Measurements from ENCODE around the gene WDFY2.

DNA sequence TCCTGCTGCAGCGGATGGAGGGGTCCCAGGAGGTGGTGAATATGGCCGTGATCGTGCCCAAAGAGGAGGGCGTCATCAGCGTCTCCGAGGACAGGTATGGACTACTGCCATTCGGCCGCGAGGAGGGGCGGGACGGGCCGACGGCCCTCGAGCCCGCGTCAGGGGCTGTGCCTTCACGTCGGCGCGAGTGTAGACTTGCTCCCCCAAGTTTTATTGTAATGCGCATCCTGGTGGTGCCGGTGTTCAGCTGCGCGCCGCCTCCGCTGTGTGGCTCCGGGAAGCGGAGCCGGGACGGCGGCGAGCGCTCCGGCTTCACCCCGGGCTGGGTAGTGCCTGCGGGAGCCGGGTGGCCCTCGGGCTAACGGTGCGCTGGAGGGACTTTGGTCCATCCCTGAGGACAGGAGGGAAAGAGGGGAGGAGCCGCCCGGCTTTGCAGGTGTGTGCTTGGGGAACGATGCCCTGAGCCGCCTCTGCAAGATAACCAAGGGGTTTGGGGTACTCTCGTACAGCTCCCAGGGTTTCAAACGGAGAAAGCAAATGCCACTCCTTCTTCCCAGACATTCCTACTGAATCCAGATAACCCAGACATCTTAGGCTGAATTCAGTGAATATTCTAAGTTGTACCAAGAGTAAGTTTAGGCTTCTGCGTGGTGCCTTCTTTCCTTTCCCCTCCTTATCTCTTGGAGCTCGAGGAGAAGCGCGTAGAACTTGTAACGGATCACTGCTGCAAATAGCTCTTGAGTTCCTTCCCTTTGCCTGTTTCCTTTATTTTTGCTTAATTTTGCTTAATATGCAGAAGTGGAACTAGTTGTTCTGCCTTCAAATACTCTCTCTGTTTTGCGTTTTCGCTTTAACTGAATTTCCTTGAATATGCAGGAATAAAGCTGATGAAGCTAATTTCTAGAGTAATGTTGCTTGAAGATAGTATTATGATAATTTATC lies 740 bp downstream of the WDFY2 start:
- TF ChIP-seq, protein P1, sequence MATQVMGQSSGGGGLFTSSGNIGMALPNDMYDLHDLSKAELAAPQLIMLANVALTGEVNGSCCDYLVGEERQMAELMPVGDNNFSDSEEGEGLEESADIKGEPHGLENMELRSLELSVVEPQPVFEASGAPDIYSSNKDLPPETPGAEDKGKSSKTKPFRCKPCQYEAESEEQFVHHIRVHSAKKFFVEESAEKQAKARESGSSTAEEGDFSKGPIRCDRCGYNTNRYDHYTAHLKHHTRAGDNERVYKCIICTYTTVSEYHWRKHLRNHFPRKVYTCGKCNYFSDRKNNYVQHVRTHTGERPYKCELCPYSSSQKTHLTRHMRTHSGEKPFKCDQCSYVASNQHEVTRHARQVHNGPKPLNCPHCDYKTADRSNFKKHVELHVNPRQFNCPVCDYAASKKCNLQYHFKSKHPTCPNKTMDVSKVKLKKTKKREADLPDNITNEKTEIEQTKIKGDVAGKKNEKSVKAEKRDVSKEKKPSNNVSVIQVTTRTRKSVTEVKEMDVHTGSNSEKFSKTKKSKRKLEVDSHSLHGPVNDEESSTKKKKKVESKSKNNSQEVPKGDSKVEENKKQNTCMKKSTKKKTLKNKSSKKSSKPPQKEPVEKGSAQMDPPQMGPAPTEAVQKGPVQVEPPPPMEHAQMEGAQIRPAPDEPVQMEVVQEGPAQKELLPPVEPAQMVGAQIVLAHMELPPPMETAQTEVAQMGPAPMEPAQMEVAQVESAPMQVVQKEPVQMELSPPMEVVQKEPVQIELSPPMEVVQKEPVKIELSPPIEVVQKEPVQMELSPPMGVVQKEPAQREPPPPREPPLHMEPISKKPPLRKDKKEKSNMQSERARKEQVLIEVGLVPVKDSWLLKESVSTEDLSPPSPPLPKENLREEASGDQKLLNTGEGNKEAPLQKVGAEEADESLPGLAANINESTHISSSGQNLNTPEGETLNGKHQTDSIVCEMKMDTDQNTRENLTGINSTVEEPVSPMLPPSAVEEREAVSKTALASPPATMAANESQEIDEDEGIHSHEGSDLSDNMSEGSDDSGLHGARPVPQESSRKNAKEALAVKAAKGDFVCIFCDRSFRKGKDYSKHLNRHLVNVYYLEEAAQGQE (IDR thresholded peaks at IDR 0.05; ENCODE audit: borderline replicate concordance), result peak; percentile 85
- TF ChIP-seq, protein P2, sequence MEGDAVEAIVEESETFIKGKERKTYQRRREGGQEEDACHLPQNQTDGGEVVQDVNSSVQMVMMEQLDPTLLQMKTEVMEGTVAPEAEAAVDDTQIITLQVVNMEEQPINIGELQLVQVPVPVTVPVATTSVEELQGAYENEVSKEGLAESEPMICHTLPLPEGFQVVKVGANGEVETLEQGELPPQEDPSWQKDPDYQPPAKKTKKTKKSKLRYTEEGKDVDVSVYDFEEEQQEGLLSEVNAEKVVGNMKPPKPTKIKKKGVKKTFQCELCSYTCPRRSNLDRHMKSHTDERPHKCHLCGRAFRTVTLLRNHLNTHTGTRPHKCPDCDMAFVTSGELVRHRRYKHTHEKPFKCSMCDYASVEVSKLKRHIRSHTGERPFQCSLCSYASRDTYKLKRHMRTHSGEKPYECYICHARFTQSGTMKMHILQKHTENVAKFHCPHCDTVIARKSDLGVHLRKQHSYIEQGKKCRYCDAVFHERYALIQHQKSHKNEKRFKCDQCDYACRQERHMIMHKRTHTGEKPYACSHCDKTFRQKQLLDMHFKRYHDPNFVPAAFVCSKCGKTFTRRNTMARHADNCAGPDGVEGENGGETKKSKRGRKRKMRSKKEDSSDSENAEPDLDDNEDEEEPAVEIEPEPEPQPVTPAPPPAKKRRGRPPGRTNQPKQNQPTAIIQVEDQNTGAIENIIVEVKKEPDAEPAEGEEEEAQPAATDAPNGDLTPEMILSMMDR (IDR thresholded peaks at IDR 0.05; ENCODE audit: poor library complexity, severe bottlenecking), result no peak
- TF ChIP-seq RAD21 (conservative IDR thresholded peaks at IDR 0.05) (no peak), POLR2AphosphoS5 (IDR thresholded peaks at IDR 0.05) (no peak), EZH2 (IDR thresholded peaks at IDR 0.05; ENCODE audit: borderline replicate concordance, insufficient read depth, low read length, poor library complexity, severe bottlenecking) (no peak), TAF1 (IDR thresholded peaks at IDR 0.05; ENCODE audit: low read depth) (peak; percentile 20), EP300 (conservative IDR thresholded peaks at IDR 0.05; ENCODE audit: poor library complexity, severe bottlenecking) (peak; percentile 3), MXI1 (conservative IDR thresholded peaks at IDR 0.05; ENCODE audit: poor library complexity, severe bottlenecking) (no peak), SMC3 (conservative IDR thresholded peaks at IDR 0.05; ENCODE audit: poor library complexity) (peak; percentile 61)
